IPS DF 6.9 (cell line): Measurements from ENCODE around the gene RPS3.

Experiments used
- DNase-seq: peaks from one replicate; pipeline ENCODE4 v3.0.0-alpha.2; 2013; ENCODE audit warnings: low read depth, low spot score
- H3K27ac ChIP-seq: one replicate; pipeline ENCODE4 v1.5.1; 2013; ENCODE audit warnings: low read length, control low read depth
- H3K27me3 ChIP-seq: 2 replicates; pipeline ENCODE4 v1.6.1; 2013; ENCODE audit warnings: mild to moderate bottlenecking, low read length; ENCODE audit not compliant: control insufficient read depth, insufficient read depth
- H3K36me3 ChIP-seq: 2 replicates; pipeline ENCODE4 v1.6.1; 2013; ENCODE audit warnings: low read length; ENCODE audit not compliant: control insufficient read depth, insufficient read depth
- H3K4me1 ChIP-seq: 2 replicates; pipeline ENCODE4 v1.6.1; 2013; ENCODE audit warnings: low read length; ENCODE audit not compliant: control insufficient read depth, insufficient read depth
- H3K4me3 ChIP-seq: 2 replicates; pipeline ENCODE4 v1.5.1; 2013; ENCODE audit warnings: mild to moderate bottlenecking, low read length
- H3K9me3 ChIP-seq: 2 replicates; pipeline ENCODE4 v1.6.1; 2013; ENCODE audit warnings: low read length, inconsistent platforms; ENCODE audit not compliant: control insufficient read depth, insufficient read depth
- WGBS: extraction: QIAGEN DNeasy Blood & Tissue Kit; methylation state at CpG from one replicate; pipeline ENCODE4 v1.1.7; 2013; ENCODE audit warnings: mixed read lengths, missing lambda C conversion rate; ENCODE audit not compliant: insufficient read length, insufficient coverage; 5-methylcytosine and 5-hydroxymethylcytosine counted together

Gene RPS3

GRCh38 chr11:75413864-75414263, 14.5 kb downstream of the RPS3 start:
- Histone ChIP-seq H3K27me3 (no peaks in the 10 kb centered on the region), H3K4me3 (no peak overlapping the region), H3K9me3 (no peaks in the 10 kb centered on the region), H3K27ac (no peak overlapping the region), H3K36me3 (peaks cover 14% of the 10 kb centered on the region; the same call in 1 of the 2 replicates), H3K4me1 (no peaks in the 10 kb centered on the region)
- no CpG with 5 or more reads among the region's 2 CpGs for WGBS
- DNase-seq = no peak

- no peaks in the 10 kb centered on the region for H3K4me1 ChIP-seq
- no peak overlapping the region for H3K4me3 ChIP-seq
- H3K27ac ChIP-seq = no peak overlapping the region
- no CpG with 5 or more reads among the region's 14 CpGs for WGBS
- H3K36me3 ChIP-seq = 0 out of 2 replicates have a peak, but pooled peaks cover 3% of the 10 kb centered on the region
- no peaks in the 10 kb centered on the region for H3K9me3 ChIP-seq
- no peak for DNase-seq
- no peaks in the 10 kb centered on the region for H3K27me3 ChIP-seq
These were observed 21.1 kb downstream of the RPS3 start for GRCh38 chr11:75420224-75421034.

- H3K4me1 ChIP-seq = no peaks in the 10 kb centered on the region
- WGBS = no CpG with 5 or more reads among the region's 11 CpGs
- no peaks in the 10 kb centered on the region for H3K9me3 ChIP-seq
- no peak overlapping the region for H3K27ac ChIP-seq
- 0 out of 2 replicates have a peak, but pooled peaks cover 3% of the 10 kb centered on the region for H3K36me3 ChIP-seq
- H3K4me3 ChIP-seq = no peak overlapping the region
- no peaks in the 10 kb centered on the region for H3K27me3 ChIP-seq
- DNase-seq = no peak
These were observed 21.8 kb downstream of the RPS3 start for GRCh38 chr11:75421035-75421602.

GRCh38 chr11:75421902-75422247, 22.6 kb downstream of the RPS3 start:
- no CpG with 5 or more reads among the region's 2 CpGs for WGBS
- Histone ChIP-seq H3K4me1 (no peaks in the 10 kb centered on the region), H3K27ac (no peak overlapping the region), H3K27me3 (no peaks in the 10 kb centered on the region), H3K4me3 (no peak overlapping the region), H3K9me3 (no peaks in the 10 kb centered on the region), H3K36me3 (0 out of 2 replicates have a peak, but pooled peaks cover 3% of the 10 kb centered on the region)
- DNase-seq = no peak

GRCh38 chr11:75422248-75423231, 23.2 kb downstream of the RPS3 start:
- H3K36me3 ChIP-seq = 0 out of 2 replicates have a peak, but pooled peaks cover 3% of the 10 kb centered on the region
- no peak overlapping the region for H3K27ac ChIP-seq
- DNase-seq = no peak
- no CpG with 5 or more reads among the region's 15 CpGs for WGBS
- H3K27me3 ChIP-seq = no peaks in the 10 kb centered on the region; the same call in 1 of the 2 replicates
- H3K9me3 ChIP-seq = no peaks in the 10 kb centered on the region
- no peaks in the 10 kb centered on the region for H3K4me1 ChIP-seq
- no peak overlapping the region for H3K4me3 ChIP-seq

GRCh38 chr11:75423721-75424120, 24.4 kb downstream of the RPS3 start:
- H3K4me3 ChIP-seq = no peak overlapping the region
- WGBS = no CpG with 5 or more reads among the region's 9 CpGs
- 0 out of 2 replicates have a peak, but pooled peaks cover 3% of the 10 kb centered on the region for H3K36me3 ChIP-seq
- H3K27me3 ChIP-seq = peaks cover 3% of the 10 kb centered on the region; the same call in 1 of the 2 replicates
- no peaks in the 10 kb centered on the region for H3K9me3 ChIP-seq
- no peaks in the 10 kb centered on the region for H3K4me1 ChIP-seq
- no peak overlapping the region for H3K27ac ChIP-seq
- no peak for DNase-seq

- H3K9me3 ChIP-seq = peaks cover 2% of the 10 kb centered on the region
- DNase-seq = no peak
- peaks cover 10% of the 10 kb centered on the region for H3K27me3 ChIP-seq
- no peak overlapping the region for H3K27ac ChIP-seq
- 0 out of 2 replicates have a peak, but pooled peaks cover 3% of the 10 kb centered on the region for H3K36me3 ChIP-seq
- no peak overlapping the region for H3K4me3 ChIP-seq
- no CpG with 5 or more reads among the region's 1 CpG for WGBS
- H3K4me1 ChIP-seq = no peaks in the 10 kb centered on the region
These were observed 25.1 kb downstream of the RPS3 start for GRCh38 chr11:75424396-75424795.

GRCh38 chr11:75425422-75425821, 26.1 kb downstream of the RPS3 start:
- Histone ChIP-seq H3K36me3 (0 out of 2 replicates have a peak, but pooled peaks cover 3% of the 10 kb centered on the region), H3K27ac (no peak overlapping the region), H3K27me3 (peaks cover 18% of the 10 kb centered on the region), H3K4me3 (no peak overlapping the region), H3K4me1 (no peaks in the 10 kb centered on the region), H3K9me3 (peaks cover 2% of the 10 kb centered on the region)
- no CpG with 5 or more reads among the region's 29 CpGs for WGBS
- DNase-seq = no peak

- Histone ChIP-seq H3K4me3 (no peak overlapping the region), H3K4me1 (no peaks in the 10 kb centered on the region), H3K27me3 (peaks cover 31% of the 10 kb centered on the region), H3K27ac (no peak overlapping the region), H3K36me3 (0 out of 2 replicates have a peak, but pooled peaks cover 3% of the 10 kb centered on the region), H3K9me3 (peaks cover 2% of the 10 kb centered on the region)
- no CpG with 5 or more reads among the region's 5 CpGs for WGBS
- DNase-seq = no peak
These were observed 27.4 kb downstream of the RPS3 start for GRCh38 chr11:75426720-75427086.

- no peak overlapping the region for H3K27ac ChIP-seq
- H3K27me3 ChIP-seq = peaks cover 36% of the 10 kb centered on the region
- H3K4me3 ChIP-seq = no peak overlapping the region
- H3K4me1 ChIP-seq = peaks cover 3% of the 10 kb centered on the region; the same call in 1 of the 2 replicates
- H3K9me3 ChIP-seq = peaks cover 2% of the 10 kb centered on the region
- no peak for DNase-seq
- H3K36me3 ChIP-seq = 0 out of 2 replicates have a peak, but pooled peaks cover 3% of the 10 kb centered on the region
These were observed 27.9 kb downstream of the RPS3 start for GRCh38 chr11:75427181-75427580.
